ENCODE measurements around the gene EXOSC3.

Gene EXOSC3

DNA sequence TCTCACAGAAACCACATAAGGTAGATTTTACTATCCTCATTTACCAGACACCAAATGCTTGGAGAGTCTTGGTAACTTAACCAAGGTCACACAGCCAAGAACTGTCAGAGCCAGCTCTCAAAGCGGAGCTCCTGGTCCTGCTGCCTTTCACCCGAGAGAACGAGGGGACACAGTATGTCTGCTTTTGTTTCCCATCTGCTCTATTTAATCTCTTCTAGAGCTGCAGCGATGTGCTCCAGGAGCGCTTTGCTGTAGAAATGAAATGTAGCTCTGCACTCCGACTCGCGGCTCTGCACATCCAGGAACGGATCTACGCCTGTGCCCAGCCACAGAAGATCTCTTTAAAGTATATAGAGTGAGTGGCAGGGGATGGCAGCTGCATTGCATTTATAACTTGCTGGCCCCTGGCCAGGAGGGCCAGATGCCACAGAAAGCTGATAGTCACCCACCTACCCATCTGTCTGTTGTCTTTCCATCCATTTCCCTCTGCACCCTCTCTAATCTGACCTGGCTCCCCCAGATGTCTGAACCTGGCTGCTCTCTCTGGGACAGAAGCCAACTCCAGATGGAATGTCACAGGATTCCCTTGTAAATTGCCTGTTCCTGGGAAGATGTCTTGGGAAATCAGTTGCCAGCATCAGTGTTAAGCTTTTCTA, 52.6 kb downstream of the EXOSC3 start:
- no peak for DNase-seq (ENCODE audit: low read depth)

DNA sequence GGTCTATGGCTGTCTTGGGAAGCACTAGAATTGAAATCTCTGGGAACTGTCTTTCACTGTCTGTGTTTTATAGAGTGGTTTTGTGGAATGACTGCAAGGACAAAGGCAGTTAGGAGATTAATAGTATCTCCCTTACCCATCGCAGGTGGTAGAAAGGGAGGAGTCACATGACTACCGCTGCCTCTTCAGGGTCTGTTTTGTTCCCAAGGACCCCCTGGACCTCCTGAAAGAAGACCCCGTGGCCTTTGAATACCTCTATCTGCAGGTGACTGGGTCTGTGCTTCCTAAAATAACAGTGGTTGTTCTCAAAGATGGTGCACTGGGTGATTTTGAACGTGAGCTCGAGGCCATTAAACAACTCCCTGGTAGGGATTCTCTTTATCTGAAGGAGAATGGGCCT, 54.0 kb downstream of the EXOSC3 start:
- DNase-seq (ENCODE audit: low read depth): no peak

DNA sequence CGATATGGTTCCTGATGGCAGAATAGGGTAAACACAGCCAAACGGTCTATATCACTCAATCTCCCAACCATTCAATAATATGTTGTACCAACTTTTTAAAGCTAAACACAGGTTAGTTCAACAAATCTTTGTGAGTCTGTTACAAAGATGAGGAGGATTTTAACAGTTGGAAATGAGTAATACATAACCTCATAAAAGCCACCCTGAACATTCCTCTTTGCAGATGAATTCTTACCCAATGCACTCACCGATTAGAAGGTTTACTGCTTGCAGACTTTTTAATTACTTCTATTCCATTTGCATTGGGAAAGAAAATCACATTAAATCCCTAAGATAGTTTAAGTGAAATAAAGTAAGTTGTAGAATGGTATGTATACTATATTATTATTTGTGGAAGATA, 54.6 kb downstream of the EXOSC3 start:
- DNase-seq (ENCODE audit: low read depth): no peak

Data from HS-5 (cell line).